Activated CD8-positive, alpha-beta memory T cell treated with anti-CD3 and anti-CD28 coated beads, Interleukin-2, amount 10 ng/mL, durations not matched to agents 7 days and 5 days (primary cell): ENCODE results near the gene SUDS3. TPM values are rescaled to one million over a fixed set of nuclear protein-coding genes. Genes with fewer than 3 reads are reported as not detected.

Source experiments
- ATAC-seq: fragments of 150-1000 bp; cut with Tn5 transposase; one replicate; pipeline ENCODE4 v1.10.0; 2021; ENCODE audit warnings: moderate library complexity
- CTCF ChIA-PET: fragments of 350-600 bp; sonication (Branson Sonifier 250); formaldehyde crosslinking; loops from one replicate; lab custom pipeline; 2021; ENCODE audit warnings: antibody characterized with exemption; lab: Charles Lee
- DNase-seq: peaks from one replicate; pipeline ENCODE4 v3.0.0-alpha.2; 2020
- H3K27ac Mint-ChIP-seq: one replicate; pipeline ENCODE4 v1.8.0; 2021; ENCODE audit warnings: mild to moderate bottlenecking, mixed read lengths
- H3K27me3 Mint-ChIP-seq: one replicate; pipeline ENCODE4 v1.8.0; 2021; ENCODE audit warnings: mixed read lengths
- H3K36me3 Mint-ChIP-seq: one replicate; pipeline ENCODE4 v1.8.0; 2021; ENCODE audit warnings: mild to moderate bottlenecking, mixed read lengths
- H3K4me1 Mint-ChIP-seq: one replicate; pipeline ENCODE4 v1.8.0; 2021; ENCODE audit warnings: mixed read lengths
- H3K4me3 Mint-ChIP-seq: one replicate; pipeline ENCODE4 v1.8.0; 2021; ENCODE audit warnings: mild to moderate bottlenecking, moderate library complexity, mixed read lengths
- H3K9me3 Mint-ChIP-seq: one replicate; pipeline ENCODE4 v1.8.0; 2022; ENCODE audit warnings: low read depth, mixed read lengths
- total RNA-seq, 2 experiments: library from RNA; stranded (reverse); gene quantifications; one replicate each; pipeline ENCODE4 v1.2.3, GENCODE V29; 2021

The SUDS3 gene
- total RNA-seq, 2 experiments from 2014 or later: 22.6 to 26.5 TPM

GRCh38 chr12:118447181-118447580 lies 70.8 kb downstream of the SUDS3 start:
- no peak overlapping the region for H3K4me3 Mint-ChIP-seq
- H3K36me3 Mint-ChIP-seq: no peaks in the 10 kb centered on the region
- CTCF ChIA-PET: no interaction called here
- peaks cover 4% of the 10 kb centered on the region for H3K27me3 Mint-ChIP-seq
- ATAC-seq (no peak), DNase-seq (no peak)
- H3K9me3 Mint-ChIP-seq: no peaks in the 10 kb centered on the region
- no peak overlapping the region for H3K27ac Mint-ChIP-seq
- H3K4me1 Mint-ChIP-seq: no peaks in the 10 kb centered on the region

- H3K4me3 Mint-ChIP-seq: no peak overlapping the region
- CTCF ChIA-PET: no interaction called here
- peaks cover 4% of the 10 kb centered on the region for H3K27me3 Mint-ChIP-seq
These were observed 72.0 kb downstream of the SUDS3 start for GRCh38 chr12:118448341-118448740.

DNA sequence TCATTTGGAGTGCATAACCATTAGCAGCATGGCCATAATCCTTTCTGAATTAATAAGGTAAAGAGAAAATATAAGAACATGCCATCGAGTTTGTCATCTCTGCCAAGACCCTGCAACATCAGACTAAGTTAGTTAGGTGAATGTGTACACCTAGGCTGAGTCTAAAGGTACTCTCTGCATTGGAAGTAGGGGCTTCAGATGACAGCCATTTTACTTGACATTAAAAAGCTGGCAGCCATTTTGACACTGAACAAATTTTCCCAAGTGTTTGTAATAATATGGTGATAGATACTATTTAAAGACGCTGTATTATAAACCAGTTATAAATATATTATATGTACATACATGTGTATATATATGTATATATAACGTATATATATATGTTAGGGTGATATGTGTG lies 79.0 kb downstream of the SUDS3 start:
- DNase-seq (no peak), ATAC-seq (no peak)
- Mint-ChIP-seq H3K4me1 (no peaks in the 10 kb centered on the region), H3K9me3 (no peaks in the 10 kb centered on the region), H3K27me3 (peaks cover 4% of the 10 kb centered on the region), H3K27ac (no peak overlapping the region), H3K36me3 (no peaks in the 10 kb centered on the region), H3K4me3 (no peak overlapping the region)
- CTCF ChIA-PET: no interaction called here

More at GRCh38 chr12:118448341-118448740, 72.0 kb downstream of the SUDS3 start:
- Mint-ChIP-seq H3K4me1 (no peaks in the 10 kb centered on the region), H3K36me3 (no peaks in the 10 kb centered on the region), H3K27ac (no peak overlapping the region), H3K9me3 (no peaks in the 10 kb centered on the region)
- no peak for DNase-seq
- ATAC-seq: no peak

- no peaks in the 10 kb centered on the region for H3K36me3 Mint-ChIP-seq
- no peaks in the 10 kb centered on the region for H3K9me3 Mint-ChIP-seq
- no peak overlapping the region for H3K4me3 Mint-ChIP-seq
- no peaks in the 10 kb centered on the region for H3K27me3 Mint-ChIP-seq
- no peak for ATAC-seq
- no peak for DNase-seq
- H3K27ac Mint-ChIP-seq: no peak overlapping the region
- H3K4me1 Mint-ChIP-seq: no peaks in the 10 kb centered on the region
- CTCF ChIA-PET: no interaction called here
These were observed 80.4 kb downstream of the SUDS3 start for GRCh38 chr12:118456741-118457140.

DNA sequence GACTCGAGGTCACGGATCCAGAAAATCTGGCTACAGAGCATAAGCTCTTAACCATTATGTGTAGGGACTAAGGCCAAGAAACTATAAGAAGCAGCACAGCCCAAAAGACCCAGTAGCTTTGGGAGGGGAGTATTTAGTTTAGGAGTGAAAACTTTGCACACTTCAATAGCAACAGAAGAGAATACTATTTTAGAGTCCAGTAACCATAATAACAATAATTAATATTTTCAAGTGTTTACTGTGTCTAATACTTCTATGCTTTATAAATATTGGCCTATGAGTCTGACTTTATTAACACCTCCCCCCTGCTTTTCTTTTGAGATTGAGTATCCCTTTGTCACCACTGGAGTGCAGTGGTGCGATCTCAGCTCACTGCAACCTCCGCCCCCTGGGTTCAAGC lies 82.8 kb downstream of the SUDS3 start:
- no peaks in the 10 kb centered on the region for H3K27me3 Mint-ChIP-seq
- no peaks in the 10 kb centered on the region for H3K36me3 Mint-ChIP-seq
- no peak for ATAC-seq
- no peak for DNase-seq
- no peak overlapping the region for H3K4me3 Mint-ChIP-seq
- CTCF ChIA-PET: no interaction called here
- H3K27ac Mint-ChIP-seq: no peak overlapping the region
- no peaks in the 10 kb centered on the region for H3K4me1 Mint-ChIP-seq
- no peaks in the 10 kb centered on the region for H3K9me3 Mint-ChIP-seq

- Mint-ChIP-seq H3K27ac (no peak overlapping the region), H3K27me3 (no peaks in the 10 kb centered on the region), H3K4me3 (no peak overlapping the region), H3K9me3 (no peaks in the 10 kb centered on the region), H3K36me3 (no peaks in the 10 kb centered on the region), H3K4me1 (no peaks in the 10 kb centered on the region)
- DNase-seq (no peak), ATAC-seq (no peak)
- CTCF ChIA-PET: no interaction called here
These were observed 87.3 kb downstream of the SUDS3 start for GRCh38 chr12:118463677-118464076.

GRCh38 chr12:118465706-118466105 lies 89.4 kb downstream of the SUDS3 start:
- no peak overlapping the region for H3K4me3 Mint-ChIP-seq
- DNase-seq (no peak), ATAC-seq (no peak)
- no peaks in the 10 kb centered on the region for H3K36me3 Mint-ChIP-seq
- CTCF ChIA-PET: no interaction called here
- no peaks in the 10 kb centered on the region for H3K4me1 Mint-ChIP-seq
- no peaks in the 10 kb centered on the region for H3K9me3 Mint-ChIP-seq
- H3K27me3 Mint-ChIP-seq: no peaks in the 10 kb centered on the region
- H3K27ac Mint-ChIP-seq: no peak overlapping the region

Other genes with a start within 250 kb of the SUDS3 start
- gene PEBP1, start 240.4 kb upstream of the SUDS3 start, total RNA-seq: 100 to 1,000 TPM in 1 of 2 experiments, 10 to 100 TPM in 1; 93.7 to 136 TPM
- 10 to 100 TPM; 60.5 to 64.9 TPM for gene TAOK3, start 3.6 kb upstream of the SUDS3 start, total RNA-seq